ENCODE measurements around the gene GATB.
"Not testable (repeated sequence)": the region's sequence is repeated elsewhere in the genome, so short reads cannot be mapped to it uniquely, and the experiment has no call there.

Gene GATB

DNA sequence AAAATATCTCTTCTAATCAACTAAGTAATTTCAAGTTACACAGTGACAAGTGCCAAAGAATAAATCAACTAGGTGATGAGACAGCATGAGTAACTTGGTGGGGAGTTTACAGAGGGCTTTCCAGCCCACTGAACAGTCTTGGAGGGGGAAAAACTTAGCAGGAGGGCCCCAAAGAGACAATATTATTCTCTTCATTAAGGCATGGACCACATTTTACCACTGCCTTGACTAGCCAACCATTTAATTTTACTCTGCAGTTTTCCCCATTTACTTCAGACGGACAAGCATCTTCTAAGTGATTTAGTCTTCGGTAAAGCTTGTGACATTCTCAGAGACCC, 25.3 kb upstream of the GATB start:
- no peak for DNase-seq (ENCODE audit: low read depth in 4 of 4, low spot score in 1 of 4)

DNA sequence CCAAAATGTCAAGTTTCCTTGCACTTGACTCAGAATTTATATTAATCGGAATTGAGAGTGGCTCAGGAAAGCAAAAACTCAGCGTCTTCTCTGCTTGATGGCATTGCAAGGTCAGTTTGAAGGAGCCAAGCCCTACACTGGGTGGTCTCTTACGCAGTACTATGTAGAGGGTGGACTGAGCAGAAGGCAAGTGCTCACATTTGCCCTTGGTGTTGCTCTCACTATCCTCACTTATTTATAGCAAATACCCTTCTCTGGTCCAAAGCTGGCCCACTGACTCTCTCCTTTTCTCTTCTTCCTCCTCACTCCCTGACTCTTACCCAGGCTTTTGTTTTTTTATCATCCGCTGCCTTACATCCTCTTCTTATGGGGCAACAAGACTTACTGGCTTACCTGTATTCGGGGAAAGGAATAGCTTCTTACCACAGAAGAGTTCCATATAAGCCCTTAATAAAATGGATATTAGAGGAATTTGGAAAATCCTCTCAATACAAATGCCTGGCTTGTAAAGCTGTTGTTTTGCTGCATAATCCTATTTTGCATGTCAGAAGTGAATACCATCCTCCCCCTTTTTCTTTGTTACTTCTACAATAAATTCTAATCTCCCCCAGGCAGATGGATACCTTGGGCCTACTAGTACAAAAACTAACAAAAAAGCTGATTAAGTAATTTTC, 24.8 kb upstream of the GATB start:
- no peak for DNase-seq (ENCODE audit: low read depth in 4 of 4, low spot score in 1 of 4)

DNA sequence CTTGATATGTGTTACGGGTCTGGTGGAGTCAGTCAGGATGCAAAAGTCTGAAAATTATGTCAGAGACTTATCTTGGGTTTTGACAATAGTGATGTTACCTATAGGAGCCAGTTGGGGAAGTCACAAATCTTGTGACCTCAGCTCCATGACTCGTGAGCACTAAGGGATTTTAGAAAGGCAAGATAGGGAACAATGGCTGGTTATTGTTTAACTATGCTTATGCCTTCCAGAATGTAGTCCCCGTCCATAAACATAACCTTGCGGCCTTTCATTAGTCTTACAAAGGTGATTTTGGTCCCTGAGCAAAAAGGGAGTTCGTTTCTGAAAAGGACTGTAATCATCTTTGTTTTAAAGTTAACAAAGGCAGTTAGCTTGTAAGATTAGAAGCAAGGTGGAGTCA, 23.9 kb upstream of the GATB start:
- DNase-seq (ENCODE audit: low read depth in 4 of 4, low spot score in 1 of 4) = no peak

DNA sequence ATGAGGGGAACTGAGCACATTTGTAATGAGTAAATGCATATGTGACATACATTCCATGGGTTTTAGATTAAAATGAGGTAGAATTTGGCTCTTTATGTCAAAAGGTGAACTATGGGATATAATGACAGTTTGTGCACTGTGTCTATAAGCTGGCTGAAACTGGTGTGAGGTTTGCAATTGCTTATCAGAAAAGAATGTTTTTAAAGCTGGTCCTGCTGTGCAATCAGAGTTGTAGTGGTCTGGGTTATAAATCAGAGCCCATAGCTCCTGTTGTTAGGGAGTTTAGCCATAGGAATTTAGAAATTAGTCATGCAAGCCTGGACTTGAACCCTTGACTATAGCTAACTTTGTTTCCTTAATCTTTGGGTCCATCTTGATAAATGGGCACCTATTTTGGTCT, 23.1 kb upstream of the GATB start:
- no peak for DNase-seq (ENCODE audit: low read depth in 4 of 4, low spot score in 1 of 4)

DNA sequence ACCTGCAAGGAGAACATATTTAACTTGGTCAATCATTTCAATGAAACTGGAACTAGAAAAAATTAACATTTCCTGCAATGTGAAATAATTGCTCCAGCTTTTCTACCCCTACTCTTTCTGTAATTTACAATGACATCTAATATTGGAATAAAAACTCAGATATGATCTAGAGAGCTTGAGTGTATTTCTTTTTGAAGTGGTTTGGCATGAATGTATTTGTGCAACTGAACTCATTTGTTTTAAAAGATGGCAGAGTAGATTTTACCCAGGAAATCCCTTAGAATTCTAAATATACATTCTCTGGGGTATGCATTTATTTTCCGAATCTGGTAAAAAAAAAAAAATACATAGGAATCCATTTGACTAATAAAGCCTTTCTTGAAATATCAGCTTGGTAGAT, 21.5 kb upstream of the GATB start:
- no peak for DNase-seq (ENCODE audit: low read depth in 4 of 4, low spot score in 1 of 4)

DNA sequence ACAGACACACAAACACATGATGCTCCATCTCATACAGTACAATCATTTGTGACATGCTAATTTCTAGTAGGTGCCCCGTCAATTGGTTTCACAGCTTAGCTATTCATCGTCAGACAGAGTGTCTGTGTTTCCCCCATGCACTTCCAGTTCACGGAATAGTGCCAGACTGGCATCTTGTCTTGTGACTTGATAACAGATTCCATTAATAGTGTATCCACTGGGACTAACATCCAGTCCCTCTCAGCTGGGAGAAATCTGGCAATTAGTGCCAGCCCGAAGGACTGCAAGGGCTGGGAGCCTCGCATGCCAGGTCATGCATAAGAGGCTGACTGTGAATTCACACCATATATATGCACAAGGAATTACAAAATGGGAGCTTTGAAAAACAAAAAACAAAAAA, 20.2 kb upstream of the GATB start:
- no peak for DNase-seq (ENCODE audit: low read depth in 4 of 4, low spot score in 1 of 4)

DNA sequence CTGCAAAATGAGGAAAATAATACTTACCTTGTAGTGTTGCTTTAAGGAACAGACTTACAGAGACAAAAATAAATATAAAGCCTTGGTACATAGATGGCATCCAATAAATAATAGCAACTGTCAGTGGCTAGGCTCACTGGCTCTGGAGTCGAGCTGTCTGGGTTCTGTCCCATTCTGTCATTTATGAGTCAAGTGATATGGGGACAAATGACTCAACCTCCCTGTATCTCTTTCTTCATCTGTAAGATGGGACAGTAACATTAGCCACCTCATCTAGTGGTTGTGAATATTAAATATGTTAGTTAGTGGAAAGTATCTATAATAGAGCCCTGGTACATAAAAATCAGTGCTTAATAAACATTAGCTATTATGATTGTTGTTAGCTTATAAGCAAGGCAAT, 16.7 kb upstream of the GATB start:
- DNase-seq (ENCODE audit: low read depth in 4 of 4, low spot score in 1 of 4) = no peak

DNA sequence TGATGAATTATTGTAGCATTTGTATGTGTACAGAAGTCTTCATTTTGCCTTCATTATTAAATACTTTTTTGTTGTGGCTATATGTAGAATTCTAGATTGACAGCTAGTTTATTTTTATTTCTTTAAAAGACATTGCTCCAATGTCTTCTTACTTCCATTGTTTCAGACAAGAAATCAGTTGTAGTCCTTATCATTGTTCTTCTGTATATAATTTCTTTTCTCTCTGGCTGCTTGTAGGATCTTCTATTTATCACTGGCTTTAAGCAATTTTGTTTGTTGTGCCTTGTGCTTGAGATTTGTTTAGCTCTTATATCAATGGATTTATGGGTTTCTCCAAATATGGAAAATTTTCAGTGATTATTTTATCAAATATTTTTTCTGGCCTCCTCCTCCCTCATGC, 13.5 kb upstream of the GATB start:
- DNase-seq (ENCODE audit: low read depth in 4 of 4, low spot score in 1 of 4) = no peak

DNA sequence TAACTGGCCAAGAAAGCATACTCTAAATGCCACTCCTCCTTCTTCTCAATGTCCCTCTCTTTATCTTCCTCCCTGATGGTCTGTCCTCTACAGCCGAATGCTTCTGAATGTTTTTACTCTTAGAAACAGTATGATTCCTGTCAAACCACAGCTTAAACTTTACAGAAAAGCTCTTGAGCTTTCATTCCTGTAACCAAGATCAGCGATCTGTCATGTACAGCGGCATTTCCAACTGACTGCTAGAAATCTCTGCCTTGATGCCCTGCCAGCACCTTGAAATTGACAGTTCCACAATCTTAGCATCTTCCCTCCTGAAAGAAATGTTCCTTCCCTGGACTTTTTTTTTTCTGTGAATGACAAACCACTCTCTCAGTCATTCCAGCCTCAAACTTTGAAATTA, 11.5 kb upstream of the GATB start:
- DNase-seq (ENCODE audit: low read depth in 4 of 4, low spot score in 1 of 4) = no peak

DNA sequence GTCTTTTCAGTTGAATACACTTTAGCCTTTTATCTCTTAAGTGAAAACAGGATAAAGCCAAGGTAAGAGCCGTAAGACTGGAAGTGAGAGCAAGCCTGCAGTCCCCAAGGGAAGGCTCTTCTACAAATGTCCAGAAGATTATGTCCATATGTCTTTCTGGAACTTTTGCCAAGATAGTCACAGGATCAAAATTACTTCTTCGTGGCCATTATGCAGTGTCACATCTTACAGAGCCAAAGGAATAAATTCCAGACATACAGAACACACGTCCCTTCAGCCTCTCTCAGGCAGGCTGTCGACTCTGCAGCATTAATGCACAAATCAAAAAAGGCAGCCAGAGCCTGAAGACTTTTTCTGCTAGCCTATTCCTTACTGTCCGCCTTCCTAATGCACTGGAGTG, 10.9 kb upstream of the GATB start:
- DNase-seq (ENCODE audit: low read depth in 4 of 4, low spot score in 1 of 4) = no peak

DNA sequence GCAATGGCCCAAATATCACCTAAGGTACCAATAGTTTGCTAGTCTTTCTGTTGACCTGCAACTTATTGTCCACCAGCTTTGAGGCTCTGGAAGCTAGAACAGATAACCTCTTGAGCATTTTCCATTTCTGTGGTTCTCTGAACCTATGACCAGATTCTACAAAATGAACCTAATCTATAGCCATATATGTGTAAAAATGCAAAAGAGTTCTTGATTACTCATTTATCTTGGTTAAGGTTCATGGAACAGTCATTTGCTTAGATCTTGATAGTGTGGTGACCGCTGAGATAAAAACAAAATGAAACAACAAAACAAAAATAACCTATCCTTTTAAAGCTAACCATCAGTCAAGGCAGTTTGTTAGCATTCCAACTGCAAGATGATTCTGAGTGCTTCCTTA, 9.3 kb upstream of the GATB start:
- no peak for DNase-seq (ENCODE audit: low read depth in 4 of 4, low spot score in 1 of 4)

DNA sequence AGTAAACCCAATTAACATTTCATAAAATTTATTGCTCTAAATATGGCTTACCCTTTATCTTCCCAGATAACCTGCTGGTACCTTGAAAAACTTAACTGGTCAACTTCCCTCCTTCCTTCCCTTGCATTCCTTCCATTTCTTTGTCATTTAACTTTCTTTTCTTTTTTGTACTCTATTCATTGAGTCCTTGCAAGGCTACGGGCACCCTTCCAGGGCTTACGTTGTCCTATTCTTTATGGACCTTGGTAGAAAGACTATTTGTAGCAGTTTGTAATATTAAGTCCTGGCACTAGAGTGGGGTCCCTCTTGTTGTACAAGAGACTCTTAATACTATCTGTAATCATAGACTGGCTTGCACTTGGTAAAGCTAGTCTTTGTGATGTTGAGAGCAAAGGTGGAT, 8.0 kb upstream of the GATB start:
- DNase-seq (ENCODE audit: low read depth in 4 of 4, low spot score in 1 of 4) = no peak

DNA sequence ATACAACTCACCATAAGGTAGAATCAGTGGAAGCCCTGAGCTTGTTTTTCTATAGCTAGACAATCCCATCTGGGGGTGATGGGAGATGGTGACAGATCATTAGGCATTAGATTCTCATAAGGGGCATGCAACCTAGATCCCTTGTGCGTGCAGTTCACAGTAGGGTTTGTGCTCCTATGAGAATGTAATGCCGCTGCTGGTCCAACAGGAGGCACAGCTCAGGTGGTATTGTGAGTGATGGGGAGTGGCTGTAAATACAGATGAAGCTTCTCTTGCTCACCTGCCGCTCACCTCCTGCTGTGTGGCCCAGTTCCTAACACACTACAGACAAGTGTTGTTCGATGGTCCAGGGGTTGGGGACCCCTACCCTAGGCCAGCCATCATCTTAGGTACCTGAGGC, 5.9 kb upstream of the GATB start:
- DNase-seq (ENCODE audit: low read depth in 4 of 4, low spot score in 1 of 4) = no peak

DNA sequence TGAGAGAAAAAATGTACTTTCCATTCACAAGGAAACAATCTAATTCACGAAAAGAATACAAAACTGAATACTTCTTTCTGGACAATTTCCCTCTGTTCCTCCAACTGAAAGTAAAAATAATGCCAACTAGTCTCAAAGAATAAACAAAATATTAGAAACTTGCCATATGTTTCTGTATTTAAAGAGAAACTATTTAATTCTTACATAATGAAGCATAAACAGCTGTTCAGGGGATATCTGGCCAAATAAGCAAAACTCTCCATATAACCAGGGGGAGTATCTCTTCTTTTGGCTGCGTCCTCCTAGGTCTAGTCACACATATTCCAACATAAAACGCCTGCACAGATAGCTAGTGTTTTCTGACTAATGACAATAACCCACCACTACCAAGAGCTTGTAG, 805 bp downstream of the GATB start:
- no peak for DNase-seq (ENCODE audit: low read depth in 4 of 4, low spot score in 1 of 4)

DNA sequence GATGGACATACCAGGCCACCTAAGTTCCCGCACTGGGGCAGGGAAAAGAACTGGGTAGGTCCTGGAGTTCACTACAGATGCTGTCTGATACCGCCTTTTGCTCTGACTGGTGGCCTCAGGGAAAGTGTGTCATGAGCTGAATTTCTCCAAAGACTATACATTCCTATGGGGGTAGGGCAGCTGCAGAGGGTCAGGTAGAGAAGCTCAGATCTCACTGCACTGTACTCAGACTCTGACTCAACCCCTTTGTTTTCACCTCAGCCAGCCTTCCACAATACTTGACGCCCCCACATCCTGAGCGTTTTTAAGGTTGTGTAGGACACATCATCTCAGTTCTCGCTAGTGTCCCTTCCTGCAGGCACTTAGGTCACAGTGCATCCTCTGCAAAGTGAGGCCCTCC, 7.8 kb downstream of the GATB start:
- no peak for DNase-seq (ENCODE audit: low read depth in 4 of 4, low spot score in 1 of 4)

DNA sequence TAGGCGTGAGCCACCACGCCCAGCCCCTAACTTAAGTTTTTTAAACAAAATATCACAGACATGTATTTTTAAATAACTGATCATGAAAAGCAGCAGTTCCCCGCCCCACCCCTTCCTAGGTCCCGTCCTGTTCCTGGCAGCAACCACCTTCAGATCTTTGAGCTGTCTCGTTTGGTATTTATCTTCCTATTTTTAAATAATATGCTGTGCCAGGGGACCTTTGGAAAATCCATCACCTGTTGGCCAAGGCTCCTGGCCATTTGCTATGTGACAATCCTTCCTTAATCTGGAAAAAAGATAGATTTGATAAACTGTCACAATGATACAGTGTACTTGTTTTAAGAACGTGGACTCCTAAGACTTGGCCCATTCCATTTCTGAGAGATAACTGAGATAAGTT, 10.7 kb downstream of the GATB start:
- DNase-seq (ENCODE audit: low read depth in 4 of 4, low spot score in 1 of 4) = no peak

DNA sequence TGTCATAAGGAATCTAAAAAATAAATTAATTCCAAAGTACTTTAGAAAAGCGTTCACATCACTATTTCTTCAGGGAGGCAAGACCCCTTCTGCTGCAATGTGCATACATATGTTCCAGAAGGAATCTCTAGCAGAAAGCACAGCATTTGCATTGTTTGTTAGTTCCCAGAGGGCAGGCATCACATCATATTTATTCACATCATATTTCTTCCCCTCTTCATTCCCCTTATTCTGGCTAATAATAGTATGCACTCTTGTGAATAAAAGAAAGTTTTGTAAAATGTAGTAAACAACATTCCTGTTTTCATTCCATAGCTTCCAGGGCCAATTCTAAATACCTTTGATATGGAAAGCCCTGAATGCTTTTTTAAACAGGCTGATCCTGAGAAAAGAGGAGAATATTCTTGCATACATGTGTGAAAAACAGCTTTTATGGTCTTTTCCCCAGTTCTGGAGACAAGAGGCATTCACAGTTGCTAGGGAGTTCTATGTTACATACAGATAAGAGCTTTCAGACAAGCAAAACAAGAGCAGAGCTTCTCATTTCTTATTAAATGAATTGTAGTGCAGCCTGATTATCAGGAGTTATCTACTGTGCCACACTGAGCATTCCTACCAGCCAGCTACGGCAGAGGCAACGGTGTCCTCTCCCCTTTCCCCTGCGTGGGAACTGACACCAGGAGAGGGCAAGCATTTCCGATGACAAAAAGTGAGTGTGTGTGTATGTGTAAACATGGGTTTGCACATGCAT, 15.2 kb downstream of the GATB start:
- DNase-seq (ENCODE audit: low read depth in 4 of 4, low spot score in 1 of 4) = no peak

DNA sequence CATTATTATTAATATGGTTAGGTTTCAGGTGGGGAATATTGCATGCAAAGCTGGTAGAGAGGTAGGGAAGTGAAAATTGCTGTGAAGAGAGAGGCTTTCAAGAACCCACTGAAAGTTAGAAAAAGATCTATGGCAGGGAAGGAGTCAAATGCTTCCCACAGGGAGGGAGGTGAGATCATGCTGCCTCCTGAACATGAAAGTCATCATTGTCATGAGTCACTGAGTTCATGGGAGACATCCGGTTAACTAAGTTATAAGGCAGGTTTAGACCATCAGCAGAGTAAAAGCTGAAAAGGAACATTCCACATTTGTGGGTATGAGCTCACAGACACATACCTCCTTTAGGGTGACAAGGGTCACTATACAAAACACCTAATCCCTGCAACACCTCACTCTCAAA, 16.2 kb downstream of the GATB start:
- no peak for DNase-seq (ENCODE audit: low read depth in 4 of 4, low spot score in 1 of 4)

DNA sequence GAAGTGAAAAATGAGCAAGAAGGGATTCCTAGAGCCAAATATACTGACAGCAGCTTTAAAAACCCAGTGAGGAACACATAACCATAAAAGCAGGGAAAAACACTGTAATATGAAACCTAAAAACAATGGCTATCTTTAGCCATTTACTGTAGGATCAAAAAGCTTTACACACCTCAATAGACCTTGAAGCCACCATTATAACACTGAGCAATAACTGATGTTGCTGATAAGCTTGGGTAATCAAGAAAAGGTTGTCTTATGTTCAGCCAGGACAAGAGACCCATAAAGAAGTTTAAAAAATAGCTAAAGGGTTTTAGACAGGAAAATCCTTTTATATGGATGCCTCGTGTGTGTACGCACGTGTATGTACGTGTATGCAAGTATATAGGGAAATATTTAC, 16.9 kb downstream of the GATB start:
- no peak for DNase-seq (ENCODE audit: low read depth in 4 of 4, low spot score in 1 of 4)

DNA sequence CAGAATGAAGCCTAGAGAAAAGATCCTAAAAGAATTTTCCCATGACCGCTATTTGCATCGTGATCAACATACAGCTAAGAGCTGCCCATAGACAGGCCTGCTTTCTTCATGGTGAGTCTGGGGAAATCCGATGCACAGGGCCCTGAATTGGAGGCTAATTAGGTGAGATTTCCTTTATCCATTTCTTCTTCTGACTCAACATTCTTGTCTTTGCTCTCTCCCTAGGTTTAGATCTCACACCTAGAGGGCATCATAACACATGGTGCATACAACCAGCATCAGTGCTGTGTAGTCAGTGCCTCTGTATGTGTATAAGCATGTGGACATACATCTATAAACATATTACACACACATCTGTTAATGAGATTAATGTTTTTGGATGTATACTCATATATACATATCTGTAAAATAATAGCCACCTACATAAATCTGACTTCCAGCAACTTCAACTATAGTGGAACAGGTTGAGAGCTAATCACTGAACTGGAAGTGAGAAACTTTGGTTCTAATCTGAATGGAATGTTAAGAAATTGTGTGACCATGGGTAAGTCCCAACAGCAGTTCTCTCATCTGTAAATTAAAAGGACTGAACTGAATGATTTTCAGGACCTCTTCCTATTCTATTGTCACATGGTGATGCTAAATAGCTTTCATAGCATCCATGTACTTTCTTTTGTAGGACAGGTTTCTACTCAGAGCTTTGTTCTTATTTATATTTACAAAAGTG, 17.5 kb downstream of the GATB start:
- no peak for DNase-seq (ENCODE audit: low read depth in 4 of 4, low spot score in 1 of 4)

DNA sequence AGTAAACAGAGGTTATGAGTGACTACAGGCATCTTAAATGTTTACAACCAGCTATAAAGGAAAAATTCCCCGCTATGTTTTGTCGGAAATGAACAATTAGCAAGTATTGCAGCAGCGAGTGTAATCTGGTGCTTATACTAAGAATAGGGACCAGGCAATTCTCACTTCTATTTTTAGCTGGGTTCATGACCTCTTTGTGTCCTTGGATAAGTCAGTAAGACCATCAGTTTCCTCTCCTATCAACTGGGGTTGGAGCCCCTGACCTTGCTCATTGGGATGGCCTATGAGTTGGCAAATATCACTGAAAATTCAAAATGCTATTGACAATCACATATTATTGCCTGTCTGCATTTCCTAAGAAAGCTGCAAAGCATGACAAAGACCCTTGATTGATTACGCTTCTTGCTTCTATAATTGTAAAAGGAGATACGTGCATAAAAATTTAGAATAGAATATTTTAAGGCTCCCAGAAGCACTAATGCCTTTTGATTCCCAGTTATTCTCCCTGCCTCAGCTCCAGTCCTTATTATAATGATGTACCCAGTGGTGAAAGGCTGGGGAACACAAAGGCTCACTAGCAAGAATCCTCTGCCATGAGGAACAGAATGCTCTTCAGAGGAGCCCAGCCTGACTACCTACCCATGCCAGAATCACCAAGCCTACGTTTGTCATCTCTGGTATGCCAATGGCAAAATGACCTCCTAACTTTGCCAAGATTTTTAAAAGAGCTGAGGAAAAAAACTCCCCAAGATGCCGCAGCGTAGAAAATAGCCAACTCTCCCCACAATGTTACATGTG, 21.9 kb downstream of the GATB start:
- no peak for DNase-seq (ENCODE audit: low read depth in 4 of 4, low spot score in 1 of 4)

DNA sequence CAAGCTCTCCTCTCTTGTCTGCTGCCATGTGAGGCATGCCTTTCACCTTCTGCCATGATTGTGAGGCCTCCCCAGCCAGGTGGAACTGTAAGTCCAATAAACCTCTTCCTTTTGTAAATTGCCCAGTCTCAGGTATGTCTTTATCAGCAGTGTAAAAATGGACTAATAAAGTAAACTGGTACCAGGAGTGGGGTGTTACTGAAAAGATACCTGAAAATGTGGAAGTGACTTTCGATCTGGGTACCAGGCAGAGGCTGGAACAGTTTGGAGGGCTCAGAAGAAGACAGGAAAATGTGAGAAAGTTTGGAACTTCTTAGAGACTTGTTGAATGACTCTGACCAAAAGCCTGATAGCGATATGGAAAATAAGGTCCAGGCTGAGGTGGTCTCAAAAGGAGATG, 24.0 kb downstream of the GATB start:
- DNase-seq (ENCODE audit: low read depth in 4 of 4, low spot score in 1 of 4) = not testable (repeated sequence)
